ENCODE results near the gene TNK2. TPM values are rescaled to one million over a fixed set of nuclear protein-coding genes. Genes with fewer than 3 reads are reported as not detected.
"Not testable (repeated sequence)": the region's sequence is repeated elsewhere in the genome, so short reads cannot be mapped to it uniquely, and the experiment has no call there.

The TNK2 gene
- 72.3 TPM for total RNA-seq (2021; ENCODE audit: unreplicated experiment)
- polyA plus RNA-seq (2012; ENCODE audit: insufficient read length), result 89.5 TPM
- Bru-seq, nascent RNA, result percentile 72 among the genes with signal in this experiment
- BruChase-seq, experiment 1, labeled RNA remaining after a 2-hour chase, result percentile 85 among the genes with signal in this experiment
- percentile 85 among the genes with signal in this experiment for BruChase-seq, experiment 2, labeled RNA remaining after a 6-hour chase
- long read RNA-seq, transcript TNK2-205 (4 exons, 3,377 nt), result major isoform, 14 of 35 reads
- long read RNA-seq, partial matches to known transcripts, result 9 of 35 reads
- long read RNA-seq, other reads (novel, unspliced or antisense), result 12 of 35 reads

DNA sequence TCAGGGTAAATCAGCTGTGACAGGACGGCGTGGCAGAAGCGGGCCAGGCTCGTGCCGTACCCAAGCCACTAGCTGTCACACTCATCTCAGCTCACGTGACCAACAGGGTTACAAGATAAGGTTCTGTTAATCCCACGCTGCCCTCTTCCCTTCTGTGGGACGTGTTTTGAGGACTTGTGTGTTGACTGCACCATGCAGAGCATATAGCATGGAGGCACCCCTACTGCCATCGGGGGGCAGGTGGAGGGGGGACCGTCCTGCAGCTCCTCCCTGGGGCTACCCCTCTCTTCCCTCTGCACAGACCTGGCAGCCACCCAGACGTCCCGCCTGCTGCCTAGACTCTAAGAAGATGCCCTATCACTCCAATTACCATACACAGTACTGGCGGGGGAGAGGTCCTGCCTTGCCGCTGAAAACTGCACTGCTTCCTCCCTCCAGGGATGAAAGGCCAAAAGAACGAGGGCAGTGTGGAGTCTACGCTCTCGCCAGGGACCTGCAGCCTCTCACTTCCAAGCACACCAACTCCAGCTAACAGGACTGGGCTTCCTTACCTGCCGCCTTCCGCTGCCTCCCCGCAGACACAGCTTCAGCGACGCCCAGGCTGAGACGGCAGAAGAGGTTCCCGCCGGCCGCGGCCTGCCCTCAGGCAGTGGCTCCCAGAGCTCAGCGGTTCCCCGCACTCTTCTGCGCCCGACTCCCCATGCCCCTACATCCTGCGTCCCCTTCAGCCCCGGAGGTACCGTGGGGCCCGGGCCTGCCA, at the start of gene TNK2:
TSS of gene TNK2 (minus strand) at position 618 of the 760 bp plus-strand sequence. CDS start 19,963 bp downstream, outside the sequence.
- BruUV-seq (replicated peaks), result no TSS peak
- TF ChIP-seq, protein P1, sequence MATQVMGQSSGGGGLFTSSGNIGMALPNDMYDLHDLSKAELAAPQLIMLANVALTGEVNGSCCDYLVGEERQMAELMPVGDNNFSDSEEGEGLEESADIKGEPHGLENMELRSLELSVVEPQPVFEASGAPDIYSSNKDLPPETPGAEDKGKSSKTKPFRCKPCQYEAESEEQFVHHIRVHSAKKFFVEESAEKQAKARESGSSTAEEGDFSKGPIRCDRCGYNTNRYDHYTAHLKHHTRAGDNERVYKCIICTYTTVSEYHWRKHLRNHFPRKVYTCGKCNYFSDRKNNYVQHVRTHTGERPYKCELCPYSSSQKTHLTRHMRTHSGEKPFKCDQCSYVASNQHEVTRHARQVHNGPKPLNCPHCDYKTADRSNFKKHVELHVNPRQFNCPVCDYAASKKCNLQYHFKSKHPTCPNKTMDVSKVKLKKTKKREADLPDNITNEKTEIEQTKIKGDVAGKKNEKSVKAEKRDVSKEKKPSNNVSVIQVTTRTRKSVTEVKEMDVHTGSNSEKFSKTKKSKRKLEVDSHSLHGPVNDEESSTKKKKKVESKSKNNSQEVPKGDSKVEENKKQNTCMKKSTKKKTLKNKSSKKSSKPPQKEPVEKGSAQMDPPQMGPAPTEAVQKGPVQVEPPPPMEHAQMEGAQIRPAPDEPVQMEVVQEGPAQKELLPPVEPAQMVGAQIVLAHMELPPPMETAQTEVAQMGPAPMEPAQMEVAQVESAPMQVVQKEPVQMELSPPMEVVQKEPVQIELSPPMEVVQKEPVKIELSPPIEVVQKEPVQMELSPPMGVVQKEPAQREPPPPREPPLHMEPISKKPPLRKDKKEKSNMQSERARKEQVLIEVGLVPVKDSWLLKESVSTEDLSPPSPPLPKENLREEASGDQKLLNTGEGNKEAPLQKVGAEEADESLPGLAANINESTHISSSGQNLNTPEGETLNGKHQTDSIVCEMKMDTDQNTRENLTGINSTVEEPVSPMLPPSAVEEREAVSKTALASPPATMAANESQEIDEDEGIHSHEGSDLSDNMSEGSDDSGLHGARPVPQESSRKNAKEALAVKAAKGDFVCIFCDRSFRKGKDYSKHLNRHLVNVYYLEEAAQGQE (IDR thresholded peaks at IDR 0.05; ENCODE audit: insufficient read depth in 1 of 2, low read depth in 2 of 2, low read length in 1 of 2), result no peak
- TF ChIP-seq, protein P2, sequence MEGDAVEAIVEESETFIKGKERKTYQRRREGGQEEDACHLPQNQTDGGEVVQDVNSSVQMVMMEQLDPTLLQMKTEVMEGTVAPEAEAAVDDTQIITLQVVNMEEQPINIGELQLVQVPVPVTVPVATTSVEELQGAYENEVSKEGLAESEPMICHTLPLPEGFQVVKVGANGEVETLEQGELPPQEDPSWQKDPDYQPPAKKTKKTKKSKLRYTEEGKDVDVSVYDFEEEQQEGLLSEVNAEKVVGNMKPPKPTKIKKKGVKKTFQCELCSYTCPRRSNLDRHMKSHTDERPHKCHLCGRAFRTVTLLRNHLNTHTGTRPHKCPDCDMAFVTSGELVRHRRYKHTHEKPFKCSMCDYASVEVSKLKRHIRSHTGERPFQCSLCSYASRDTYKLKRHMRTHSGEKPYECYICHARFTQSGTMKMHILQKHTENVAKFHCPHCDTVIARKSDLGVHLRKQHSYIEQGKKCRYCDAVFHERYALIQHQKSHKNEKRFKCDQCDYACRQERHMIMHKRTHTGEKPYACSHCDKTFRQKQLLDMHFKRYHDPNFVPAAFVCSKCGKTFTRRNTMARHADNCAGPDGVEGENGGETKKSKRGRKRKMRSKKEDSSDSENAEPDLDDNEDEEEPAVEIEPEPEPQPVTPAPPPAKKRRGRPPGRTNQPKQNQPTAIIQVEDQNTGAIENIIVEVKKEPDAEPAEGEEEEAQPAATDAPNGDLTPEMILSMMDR (IDR thresholded peaks at IDR 0.05), result no peak
- TF ChIP-seq TCF7L2 (IDR thresholded peaks at IDR 0.05; ENCODE audit: low read depth, low read length) (no peak), POLR2AphosphoS5 (IDR thresholded peaks at IDR 0.05; ENCODE audit: low read depth, low read length) (no peak)
- Histone ChIP-seq H3K36me3 (ENCODE audit: control insufficient read depth, insufficient read depth, low read length) (no peaks in the 10 kb centered on the region), H3K4me3 (ENCODE audit: low read depth in 2 of 2, low read length in 2 of 2) (peak within 1 kb of the TSS; percentile 52 to 63), H3K9me3 (ENCODE audit: control insufficient read depth, insufficient read depth, low read depth, low read length) (no peaks in the 10 kb centered on the region), H3K4me1 (ENCODE audit: control insufficient read depth, insufficient read depth, low read length) (peaks cover 55% of the 10 kb centered on the region), H3K27ac (ENCODE audit: low read length) (peak within 1 kb of the TSS; percentile 71), H3K27me3 (ENCODE audit: control insufficient read depth, insufficient read depth, low read length) (no peaks in the 10 kb centered on the region)
- ChIA-PET POLR2A (interaction anchor here (1.1 kb wide), 1 partner anchor 14 kb away, joined by 3 read pairs; no protein-coding TSS in a partner anchor), CTCF (interaction anchor here (1.0 to 1.6 kb wide), 2 partner anchors 14 to 45 kb away, joined by 3 to 11 read pairs; no protein-coding TSS in a partner anchor)
- peak; percentile 62 for ATAC-seq
- in situ Hi-C loops (cut with HindIII; ENCODE audit: low pct_unique_long_range_greater_than_20kb, low sequenced_read_pairs) (no loop called here), intact Hi-C loops (cut with micrococcal nuclease; ENCODE audit: unreplicated experiment) (no loop called here)
- DNase-seq (ENCODE audit: low read depth, low spot score), result no peak

DNA sequence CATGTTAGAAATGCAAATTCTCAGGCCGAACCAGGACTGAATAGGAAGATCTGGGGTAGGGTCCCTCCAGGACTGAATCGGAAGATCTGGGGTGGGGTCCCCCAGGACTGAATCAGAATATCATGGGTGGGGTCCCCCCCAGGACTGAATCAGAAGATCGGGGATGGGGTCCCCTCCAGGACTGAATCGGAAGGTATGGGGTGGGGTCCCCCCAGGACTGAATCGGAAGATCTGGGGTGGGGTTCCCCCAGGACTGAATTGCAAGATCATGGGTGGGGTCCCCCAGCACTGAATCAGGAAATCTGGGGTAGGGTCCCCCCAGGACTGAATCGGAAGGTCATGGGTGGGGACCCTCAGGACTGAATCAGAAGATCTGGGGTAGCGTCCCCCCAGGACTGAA, 48.2 kb upstream of the TNK2 start:
- intact Hi-C loops (cut with micrococcal nuclease; ENCODE audit: unreplicated experiment), result no loop called here
- no peaks in the 10 kb centered on the region for H3K27me3 ChIP-seq (ENCODE audit: control insufficient read depth, insufficient read depth, low read length)
- in situ Hi-C loops (cut with HindIII; ENCODE audit: low pct_unique_long_range_greater_than_20kb, low sequenced_read_pairs), result no loop called here
- DNase-seq (ENCODE audit: low read depth, low spot score) (no peak), ATAC-seq (no peak)
- TF ChIP-seq POLR2AphosphoS5 (IDR thresholded peaks at IDR 0.05; ENCODE audit: low read depth, low read length) (no peak), SIN3A (IDR thresholded peaks at IDR 0.05; ENCODE audit: borderline replicate concordance, insufficient read depth, low read depth, low read length) (no peak)
- no peak overlapping the region for H3K27ac ChIP-seq (ENCODE audit: low read length)
- no peaks in the 10 kb centered on the region for H3K36me3 ChIP-seq (ENCODE audit: control insufficient read depth, insufficient read depth, low read length)
- ChIA-PET POLR2A (no interaction called here), CTCF (no interaction called here)
- no TSS peak for BruUV-seq (replicated peaks)
- no peaks in the 10 kb centered on the region for H3K4me1 ChIP-seq (ENCODE audit: control insufficient read depth, insufficient read depth, low read length)
- H3K9me3 ChIP-seq (ENCODE audit: control insufficient read depth, insufficient read depth, low read depth, low read length), result no peaks in the 10 kb centered on the region
- H3K4me3 ChIP-seq (ENCODE audit: low read depth in 2 of 2, low read length in 2 of 2), result no peak overlapping the region

DNA sequence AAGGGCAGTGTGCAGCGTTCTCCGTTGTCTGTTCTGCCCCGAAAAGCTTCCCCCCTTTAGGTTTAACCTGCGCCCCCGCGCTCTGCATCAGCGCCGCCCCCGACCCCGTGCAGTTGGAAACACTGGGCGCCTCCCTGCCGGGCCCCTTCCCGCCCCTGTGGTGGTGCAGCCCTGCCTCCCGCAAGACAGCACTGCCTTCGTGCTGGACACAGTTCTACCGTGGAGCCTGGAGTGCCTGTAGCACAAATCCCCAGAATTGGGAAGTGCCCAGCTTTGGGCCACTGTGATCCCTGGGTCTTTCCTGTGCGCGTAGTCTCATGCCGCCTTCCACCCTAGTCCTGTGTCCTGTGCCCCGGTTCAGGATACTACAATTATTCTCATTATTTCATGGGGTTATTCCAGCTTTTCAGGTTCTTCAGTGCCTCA, 47.1 kb upstream of the TNK2 start:
- H3K27me3 ChIP-seq (ENCODE audit: control insufficient read depth, insufficient read depth, low read length); ATAC-seq; BruUV-seq (replicated peaks); DNase-seq (ENCODE audit: low read depth, low spot score); H3K27ac ChIP-seq (ENCODE audit: low read length); in situ Hi-C loops (cut with HindIII; ENCODE audit: low pct_unique_long_range_greater_than_20kb, low sequenced_read_pairs); H3K36me3 ChIP-seq (ENCODE audit: control insufficient read depth, insufficient read depth, low read length); intact Hi-C loops (cut with micrococcal nuclease; ENCODE audit: unreplicated experiment); H3K4me1 ChIP-seq (ENCODE audit: control insufficient read depth, insufficient read depth, low read length); H3K9me3 ChIP-seq (ENCODE audit: control insufficient read depth, insufficient read depth, low read depth, low read length): not testable (repeated sequence)
- ChIA-PET POLR2A (interaction anchor here (0.6 kb wide), 1 partner anchor 9 kb away, joined by 22 read pairs; no protein-coding TSS in a partner anchor), CTCF (interaction anchor here (0.7 kb wide), 1 partner anchor 1273 kb away, joined by 4 read pairs; no protein-coding TSS in a partner anchor)
- H3K4me3 ChIP-seq (ENCODE audit: low read depth in 2 of 2, low read length in 2 of 2), result peak overlapping the region; percentile 12 to 14; a peak in 2 of 4 replicates

Measured in Panc1 (cell line).